HepG2 (cell line): ENCODE results near the gene COX8C. TPM values are rescaled to one million over a fixed set of nuclear protein-coding genes. Genes with fewer than 3 reads are reported as not detected.

Experiments
- ARNT2 ChIP-seq: sonication (generic); formaldehyde crosslinking; IDR thresholded peaks from 2 replicates; pipeline ENCODE4 v1.8.0; 2022; ENCODE audit warnings: mild to moderate bottlenecking, low read depth, missing genetic modification reagents, moderate library complexity
- MTF1 ChIP-seq: sonication (generic); formaldehyde crosslinking; IDR thresholded peaks from 2 replicates; pipeline ENCODE4 v1.5.0; 2020; ENCODE audit warnings: missing genetic modification reagents
- NR2F6 ChIP-seq, 2 experiments: IDR thresholded peaks; 2 replicates each; pipeline ENCODE4 v1.6.1; 2016; ENCODE audit warnings: antibody characterized with exemption in 1 of 2, mild to moderate bottlenecking in 1 of 2
- RERE ChIP-seq: IDR thresholded peaks from 2 replicates; pipeline ENCODE4 v1.6.1; 2016; ENCODE audit warnings: low read depth, missing genetic modification reagents, missing compliant biosample characterization
- SAP130 ChIP-seq: IDR thresholded peaks from 2 replicates; pipeline ENCODE4 v1.6.1; 2016; ENCODE audit warnings: low read depth
- SETDB1 ChIP-seq: sonication (generic); formaldehyde crosslinking; IDR thresholded peaks from 2 replicates; pipeline ENCODE4 v1.5.1; 2020; ENCODE audit warnings: missing genetic modification reagents, mild to moderate bottlenecking, borderline replicate concordance
- SSRP1 ChIP-seq: IDR thresholded peaks from 2 replicates; pipeline ENCODE4 v1.6.1; 2016; ENCODE audit warnings: control low read depth
- ZBTB42 ChIP-seq: sonication (generic); formaldehyde crosslinking; IDR thresholded peaks from 2 replicates; pipeline ENCODE4 v1.5.0; 2020; ENCODE audit warnings: mild to moderate bottlenecking, missing genetic modification reagents
- ZFAT ChIP-seq: sonication (generic); formaldehyde crosslinking; conservative IDR thresholded peaks from 2 replicates; pipeline ENCODE4 v1.8.1; 2023; ENCODE audit warnings: missing genetic modification reagents, inconsistent platforms
- ZNF260 ChIP-seq: sonication (generic); formaldehyde crosslinking; IDR thresholded peaks from 2 replicates; pipeline ENCODE4 v1.4.0; 2020; ENCODE audit warnings: missing genetic modification reagents, low read depth, mild to moderate bottlenecking, borderline replicate concordance
- ZNF263 ChIP-seq: sonication (generic); formaldehyde crosslinking; IDR thresholded peaks from 2 replicates; pipeline ENCODE4 v1.4.0; 2020; ENCODE audit warnings: missing genetic modification reagents
- ZNF451 ChIP-seq: sonication (generic); formaldehyde crosslinking; IDR thresholded peaks from 2 replicates; pipeline ENCODE4 v1.5.0; 2020; ENCODE audit warnings: mild to moderate bottlenecking, missing genetic modification reagents
- ZNF670 ChIP-seq: sonication (generic); formaldehyde crosslinking; IDR thresholded peaks from 2 replicates; pipeline ENCODE4 v1.8.0; 2022; ENCODE audit warnings: mild to moderate bottlenecking, missing genetic modification reagents, borderline replicate concordance
- ZNF782 ChIP-seq: sonication (generic); formaldehyde crosslinking; IDR thresholded peaks from 2 replicates; pipeline ENCODE4 v1.4.0; 2020; ENCODE audit warnings: missing genetic modification reagents, mild to moderate bottlenecking, borderline replicate concordance
- ZNF878 ChIP-seq: sonication (generic); formaldehyde crosslinking; IDR thresholded peaks from 2 replicates; pipeline ENCODE4 v1.8.1; 2023; ENCODE audit warnings: mild to moderate bottlenecking, missing genetic modification reagents, moderate library complexity
- ZSCAN9 ChIP-seq: IDR thresholded peaks from 2 replicates; pipeline ENCODE4 v1.6.1; 2016; ENCODE audit warnings: borderline replicate concordance
- polyA plus RNA-seq, 8 experiments: library from polyadenylated mRNA; depleted of rRNA in 3 of 8; stranded (reverse) in 7 of 8; unstranded in 1 of 8; fragments of >200 nt; fragmentation: Illumina TruSeq in 4 of 8; extraction: Trizol in 4 of 8; gene quantifications; 2 replicates each; pipeline versions ENCODE4 v1.2.1 to v1.2.3, GENCODE V29; 2011 to 2016; ENCODE audit warnings: low read depth in 4 of 8, missing spikeins in 1 of 8, mixed read lengths in 1 of 8; ENCODE audit not compliant: insufficient read depth in 1 of 8
- total RNA-seq, 5 experiments: library from RNA; depleted of rRNA; stranded (reverse); fragments of >200 nt; fragmentation: Illumina TruSeq; extraction: Trizol; gene quantifications; 2 replicates each; pipeline ENCODE4 v1.2.3, GENCODE V29; 2016; ENCODE audit warnings: low read depth in 1 of 5
- TF ChIP-seq, protein P1 (sequence below): sonication (generic); formaldehyde crosslinking; IDR thresholded peaks from 2 replicates; pipeline ENCODE4 v1.8.1; 2023; ENCODE audit warnings: mild to moderate bottlenecking, missing genetic modification reagents, borderline replicate concordance
- TF ChIP-seq, protein P2 (sequence below): sonication (generic); formaldehyde crosslinking; IDR thresholded peaks from 2 replicates; pipeline ENCODE4 v1.8.1; 2023; ENCODE audit warnings: mild to moderate bottlenecking, inconsistent platforms, moderate library complexity, missing genetic modification reagents, borderline replicate concordance
- TF ChIP-seq, protein P3 (sequence below): sonication (generic); formaldehyde crosslinking; IDR thresholded peaks from 2 replicates; pipeline ENCODE4 v1.4.0; 2020; ENCODE audit warnings: mild to moderate bottlenecking, missing genetic modification reagents
- TF ChIP-seq, protein P4 (sequence below): IDR thresholded peaks from 2 replicates; pipeline ENCODE4 v1.6.1; 2016; ENCODE audit warnings: missing compliant biosample characterization, missing genetic modification reagents, borderline replicate concordance

COX8C gene
- total and polyA plus RNA-seq, 2 of the 13 experiments (the other 11 are each of a cell fraction or from before 2014, with no cell fraction given) = not detected

DNA sequence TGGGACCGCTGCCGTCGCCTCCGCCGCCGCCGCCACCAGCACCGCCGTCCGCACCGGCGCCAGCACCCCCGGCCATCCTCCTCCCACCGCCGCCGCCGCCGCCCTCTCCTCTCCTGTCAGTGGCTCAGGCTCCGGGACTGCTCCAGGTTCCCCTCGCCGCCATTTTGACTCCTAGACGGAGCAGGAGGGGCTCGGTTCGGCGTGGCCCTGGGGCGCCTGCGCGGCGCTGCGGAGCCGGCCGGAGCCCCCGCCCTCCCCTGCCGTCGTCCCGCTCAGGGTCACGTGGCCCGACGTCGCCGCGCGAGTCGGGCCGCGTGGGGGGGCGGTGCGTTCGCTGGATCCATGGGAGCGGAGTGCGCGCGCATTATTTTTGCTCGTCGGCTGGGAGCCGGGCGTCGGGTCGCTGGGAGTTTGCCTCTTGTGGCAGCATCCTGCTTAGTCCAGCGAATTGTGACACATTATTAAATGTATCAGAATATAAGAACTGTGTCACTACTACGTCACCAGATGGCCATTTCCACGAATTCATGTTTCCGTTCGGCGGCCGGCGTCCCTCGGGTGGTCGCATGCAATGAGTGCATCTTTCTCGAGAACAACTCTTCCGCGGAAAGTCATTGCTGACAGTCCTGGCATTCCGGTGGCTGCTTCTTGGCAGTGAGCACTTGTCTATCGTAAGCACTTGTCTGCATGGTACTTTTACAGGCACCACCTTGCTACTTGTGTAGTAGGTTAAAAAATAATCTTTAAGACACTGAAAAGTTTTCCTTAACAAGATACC, 13.9 kb upstream of the COX8C start, which contains the start of gene BTBD7 (continued):
- TF ChIP-seq RERE (CRISPR knock-in tag) = no peak
- TF ChIP-seq, protein P1, sequence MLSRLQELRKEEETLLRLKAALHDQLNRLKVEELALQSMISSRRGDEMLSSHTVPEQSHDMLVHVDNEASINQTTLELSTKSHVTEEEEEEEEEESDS (CRISPR knock-in tag) = peak; percentile 28; the same call in 1 of the 2 replicates
- TF ChIP-seq ZNF878 (CRISPR knock-in tag) = peak; percentile 32; the same call in 1 of the 2 replicates
- TF ChIP-seq SSRP1 (CRISPR knock-in tag) = no peak
- TF ChIP-seq, protein P2, sequence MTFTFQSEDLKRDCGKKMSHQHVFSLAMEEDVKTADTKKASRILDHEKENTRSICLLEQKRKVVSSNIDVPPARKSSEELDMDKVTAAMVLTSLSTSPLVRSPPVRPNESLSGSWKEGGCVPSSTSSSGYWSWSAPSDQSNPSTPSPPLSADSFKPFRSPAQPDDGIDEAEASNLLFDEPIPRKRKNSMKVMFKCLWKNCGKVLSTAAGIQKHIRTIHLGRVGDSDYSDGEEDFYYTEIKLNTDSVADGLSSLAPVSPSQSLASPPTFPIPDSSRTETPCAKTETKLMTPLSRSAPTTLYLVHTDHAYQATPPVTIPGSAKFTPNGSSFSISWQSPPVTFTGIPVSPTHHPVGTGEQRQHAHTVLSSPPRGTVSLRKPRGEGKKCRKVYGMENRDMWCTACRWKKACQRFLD (CRISPR knock-in tag) = peak; percentile 61; the same call in 1 of the 2 replicates
- TF ChIP-seq SAP130 (CRISPR knock-in tag) = peak; percentile 70
- TF ChIP-seq ZNF451 (CRISPR knock-in tag) = peak; percentile 88; the same call in 1 of the 2 replicates
- TF ChIP-seq ARNT2 = peak; percentile 75
- TF ChIP-seq SETDB1 (CRISPR knock-in tag) = no peak
- TF ChIP-seq ZNF263 (CRISPR knock-in tag) = no peak
- TF ChIP-seq ZNF670 (CRISPR knock-in tag) = peak; percentile 69; the same call in 1 of the 2 replicates
- peak; percentile 38; the same call in 1 of the 2 replicates for TF ChIP-seq ZBTB42 (CRISPR knock-in tag)
- TF ChIP-seq NR2F6 (IDR thresholded peaks at IDR 0.05) = no peak
- TF ChIP-seq NR2F6 (CRISPR knock-in tag; IDR thresholded peaks at IDR 0.05) = 0 out of 2 replicates have a peak, but pooled peaks have one; percentile 12
- 0 out of 2 replicates have a peak, but pooled peaks have one; percentile 23 for TF ChIP-seq ZNF782 (CRISPR knock-in tag)
- TF ChIP-seq ZSCAN9 = peak; percentile 73; the same call in 1 of the 2 replicates
- 0 out of 2 replicates have a peak, but pooled peaks have one; percentile 39 for TF ChIP-seq MTF1
- TF ChIP-seq, protein P3, sequence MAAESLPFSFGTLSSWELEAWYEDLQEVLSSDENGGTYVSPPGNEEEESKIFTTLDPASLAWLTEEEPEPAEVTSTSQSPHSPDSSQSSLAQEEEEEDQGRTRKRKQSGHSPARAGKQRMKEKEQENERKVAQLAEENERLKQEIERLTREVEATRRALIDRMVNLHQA (CRISPR knock-in tag) = no peak
- TF ChIP-seq ZFAT (CRISPR knock-in tag) = 0 out of 2 replicates have a peak, but pooled peaks have one; percentile 59
- TF ChIP-seq, protein P4, sequence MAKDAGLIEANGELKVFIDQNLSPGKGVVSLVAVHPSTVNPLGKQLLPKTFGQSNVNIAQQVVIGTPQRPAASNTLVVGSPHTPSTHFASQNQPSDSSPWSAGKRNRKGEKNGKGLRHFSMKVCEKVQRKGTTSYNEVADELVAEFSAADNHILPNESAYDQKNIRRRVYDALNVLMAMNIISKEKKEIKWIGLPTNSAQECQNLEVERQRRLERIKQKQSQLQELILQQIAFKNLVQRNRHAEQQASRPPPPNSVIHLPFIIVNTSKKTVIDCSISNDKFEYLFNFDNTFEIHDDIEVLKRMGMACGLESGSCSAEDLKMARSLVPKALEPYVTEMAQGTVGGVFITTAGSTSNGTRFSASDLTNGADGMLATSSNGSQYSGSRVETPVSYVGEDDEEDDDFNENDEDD (CRISPR knock-in tag) = peak; percentile 93; the same call in 1 of the 2 replicates
- TF ChIP-seq ZNF260 (CRISPR knock-in tag) = no peak
